ENCODE data around the gene CLCA1.
A peak's percentile ranks its signal among the peaks of the same experiment; 100 is the strongest.

Gene CLCA1

DNA sequence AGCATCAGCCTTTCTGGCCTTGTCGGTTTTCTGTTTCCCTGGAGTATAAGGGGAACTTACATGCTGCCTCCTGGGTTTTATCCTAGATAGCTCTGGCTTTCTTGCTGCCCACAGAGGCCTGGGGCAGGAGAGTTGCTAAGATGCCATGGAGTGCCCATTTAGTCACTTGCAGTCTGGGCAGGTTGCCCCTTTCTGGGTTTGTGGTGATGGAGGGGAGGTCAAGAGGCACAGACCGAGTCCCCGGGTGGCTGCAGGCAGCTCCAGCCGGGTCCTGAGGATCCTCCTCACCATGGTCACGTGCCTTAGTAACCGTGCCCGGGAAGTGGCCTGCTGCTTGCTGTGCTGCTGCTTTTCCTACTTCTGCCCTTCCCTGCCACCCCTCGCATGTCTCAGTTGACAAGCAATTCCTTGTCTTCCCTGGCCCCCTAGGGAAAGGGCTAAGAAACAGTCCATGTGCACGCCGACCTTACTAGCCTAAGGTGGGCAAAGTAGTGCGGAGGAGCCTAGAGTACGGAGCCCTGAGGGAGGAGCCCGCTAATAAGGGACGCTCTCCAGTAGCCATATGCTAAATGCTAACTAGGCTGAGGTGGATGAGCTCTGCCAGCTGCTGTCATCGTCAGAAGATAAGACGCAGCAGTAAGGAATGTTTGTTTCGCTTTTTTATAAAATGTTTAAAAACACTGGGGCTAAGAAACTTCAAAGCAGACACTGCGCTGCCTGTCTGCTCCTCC lies 34.8 kb downstream of the CLCA1 start:
- no peak for DNase-seq (ENCODE audit: low spot score)

DNA sequence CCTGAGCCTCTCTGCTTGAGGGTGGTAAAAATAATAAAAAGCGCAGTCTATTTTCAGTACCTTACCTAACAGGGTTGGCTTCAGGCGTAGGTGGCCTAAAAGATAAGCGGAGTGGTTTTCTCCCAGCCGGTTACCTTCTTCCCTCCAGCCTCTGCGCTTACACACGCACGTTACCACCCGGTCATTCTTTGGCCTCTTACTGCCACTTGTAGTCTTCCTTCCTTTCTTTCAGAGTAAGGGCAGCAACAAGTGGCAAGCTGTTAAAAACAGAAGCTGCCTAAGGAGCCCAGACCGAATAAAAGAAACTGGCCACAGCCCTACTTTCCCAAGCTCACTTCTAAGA lies 35.4 kb downstream of the CLCA1 start:
- no peak for DNase-seq (ENCODE audit: low spot score)

DNA sequence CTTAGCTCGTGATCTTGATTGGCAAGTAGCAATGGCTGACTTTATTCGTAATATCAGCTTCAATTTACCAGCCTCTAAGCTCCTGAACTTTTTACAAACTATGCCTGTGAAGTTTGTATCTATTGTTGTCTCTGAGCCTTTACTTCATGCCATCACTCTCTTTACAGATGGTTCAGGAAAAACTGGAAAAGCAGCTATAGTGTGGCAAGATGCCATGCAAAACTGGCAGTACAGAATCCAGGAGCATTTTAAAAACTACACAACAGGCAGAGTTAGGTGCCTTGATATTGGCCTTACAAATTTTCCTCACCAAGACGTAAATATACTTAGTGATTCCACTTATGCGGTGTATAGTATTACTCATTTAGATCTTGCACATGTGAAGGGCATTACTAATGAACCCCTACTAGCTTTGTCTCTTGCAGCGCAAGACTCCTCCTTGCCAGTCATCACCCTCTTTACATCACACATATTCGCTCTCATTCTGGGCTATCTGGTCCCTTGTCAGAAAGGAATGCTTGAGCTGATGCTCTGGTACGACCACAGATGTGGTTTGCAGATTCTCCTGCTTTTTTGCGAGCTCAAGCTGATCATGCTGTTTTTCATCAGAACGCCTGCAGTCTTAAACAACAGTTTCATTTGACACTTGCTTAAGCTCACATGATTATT lies 36.3 kb downstream of the CLCA1 start:
- DNase-seq (ENCODE audit: low spot score), result no peak

DNA sequence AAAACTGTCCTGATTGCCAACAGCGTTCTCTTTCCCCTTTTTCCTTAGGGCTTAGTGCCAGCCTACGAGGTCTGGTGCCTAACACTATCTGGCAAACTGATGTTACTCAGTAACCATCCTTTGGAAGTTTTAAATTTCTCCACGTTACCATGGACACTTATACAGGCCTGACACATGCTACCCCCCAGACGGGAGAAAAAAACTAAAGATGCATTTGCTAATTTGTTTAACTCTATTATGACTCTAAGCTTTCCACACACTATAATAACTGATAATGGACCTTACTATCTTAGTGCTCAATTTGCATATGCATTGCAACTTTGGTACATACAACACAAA lies 36.8 kb downstream of the CLCA1 start:
- DNase-seq (ENCODE audit: low spot score), result no peak

DNA sequence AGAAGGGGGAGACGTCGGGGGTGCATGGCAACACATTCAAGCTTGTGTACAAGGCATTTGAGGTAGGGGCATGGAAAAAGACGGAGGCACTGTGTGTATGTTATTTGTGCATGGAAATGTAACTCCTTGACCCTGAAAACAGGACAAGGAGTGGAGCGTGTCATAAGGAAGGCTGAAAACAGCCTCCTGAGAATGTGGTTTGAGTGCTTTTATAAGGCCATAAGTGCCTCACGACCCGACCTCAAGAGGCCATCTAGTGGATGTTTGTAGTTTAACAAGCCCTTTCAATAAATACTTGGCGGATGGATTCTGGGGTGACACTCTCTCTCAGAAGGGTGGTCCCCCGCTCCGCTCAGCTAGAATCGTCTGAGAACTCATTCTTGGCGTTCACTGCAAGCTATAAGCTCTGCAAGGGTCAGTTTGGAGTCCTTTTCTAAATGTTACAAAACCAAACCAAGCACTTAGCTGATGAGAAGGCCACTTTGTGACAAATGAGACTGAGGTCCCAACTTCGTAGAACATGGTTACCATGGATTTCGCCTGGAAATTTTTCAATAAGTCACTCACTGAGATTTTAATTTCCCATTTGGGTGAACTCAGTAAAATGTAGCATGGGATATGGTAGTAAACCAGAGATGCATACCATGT lies 39.3 kb downstream of the CLCA1 start:
- DNase-seq (ENCODE audit: low spot score), result no peak

DNA sequence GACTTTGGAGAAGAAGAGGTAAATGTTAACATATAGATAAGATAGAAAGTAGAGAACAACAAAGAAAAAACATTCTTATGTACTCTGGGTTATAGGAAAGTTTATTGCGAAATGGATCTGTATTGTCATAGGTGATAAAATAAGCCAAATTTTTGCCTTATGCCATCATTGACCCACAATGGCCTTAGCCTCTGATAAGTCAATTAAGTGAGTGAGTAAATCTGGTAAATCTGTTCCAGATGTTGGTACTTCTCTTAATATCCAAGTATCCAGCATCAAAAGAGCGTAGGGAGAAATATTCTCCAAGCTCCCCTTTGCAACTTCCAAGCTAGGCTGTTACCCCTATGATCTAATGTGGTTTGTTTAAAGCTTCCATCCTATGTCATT lies 39.8 kb downstream of the CLCA1 start:
- DNase-seq (ENCODE audit: low spot score), result no peak

DNA sequence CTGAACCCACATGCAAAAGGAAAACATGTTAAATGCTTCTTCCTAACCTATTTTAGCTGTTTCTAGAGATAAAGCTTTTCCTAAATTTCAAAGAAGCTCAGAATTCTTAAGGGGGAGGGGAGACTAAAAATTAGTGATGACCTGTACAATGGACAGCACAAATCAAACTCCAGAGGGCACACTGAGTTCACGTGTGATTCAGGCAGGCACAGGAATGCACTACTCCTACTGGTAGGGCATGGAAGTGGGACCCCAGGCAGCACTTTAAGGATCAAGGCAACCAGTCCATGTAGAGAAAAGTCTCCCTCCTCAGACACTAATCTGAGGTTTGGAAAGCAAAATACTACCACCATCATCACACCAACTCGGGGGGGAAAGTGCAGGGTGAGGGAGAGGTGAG lies 46.9 kb downstream of the CLCA1 start:
- peak; percentile 65 for DNase-seq (ENCODE audit: low spot score)

DNA sequence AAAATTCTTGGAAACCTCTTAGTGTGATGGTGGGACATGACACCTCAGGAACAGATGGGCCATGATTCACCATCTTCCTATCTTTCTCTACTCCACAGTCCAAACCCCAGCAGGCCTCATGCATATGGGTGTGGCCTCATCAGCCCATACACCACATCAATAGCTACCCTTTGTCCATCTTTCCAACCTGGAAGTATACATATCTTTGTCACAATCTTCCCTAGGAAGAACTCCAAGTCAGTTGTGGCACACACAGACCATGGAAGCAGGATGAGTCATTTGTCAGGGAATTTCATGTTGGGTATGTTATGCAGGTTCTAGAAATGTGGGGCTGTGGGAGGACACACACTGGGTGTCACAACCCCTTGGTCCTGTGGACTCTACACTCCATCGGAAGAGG lies 47.6 kb downstream of the CLCA1 start:
- DNase-seq (ENCODE audit: low spot score), result peak; percentile 4

DNA sequence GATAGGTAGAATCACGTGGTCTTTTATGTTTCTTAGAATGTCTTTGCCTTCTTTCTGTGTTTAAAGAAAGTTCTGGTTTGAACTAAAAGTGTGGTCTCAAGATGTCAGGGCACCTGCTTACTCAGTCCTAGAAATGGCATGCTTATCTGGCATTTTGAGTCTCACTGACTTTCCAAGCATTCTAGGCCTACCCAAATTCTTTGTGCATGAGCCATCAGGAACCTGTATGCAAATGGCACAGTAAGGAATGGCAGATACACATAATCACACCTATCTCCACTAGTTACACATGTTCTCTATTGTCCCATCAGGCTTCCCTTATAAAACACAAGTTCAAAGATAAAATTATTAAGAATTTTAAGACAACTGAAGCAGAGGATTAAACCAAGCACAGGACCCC lies 48.6 kb downstream of the CLCA1 start:
- no peak for DNase-seq (ENCODE audit: low spot score)

DNA sequence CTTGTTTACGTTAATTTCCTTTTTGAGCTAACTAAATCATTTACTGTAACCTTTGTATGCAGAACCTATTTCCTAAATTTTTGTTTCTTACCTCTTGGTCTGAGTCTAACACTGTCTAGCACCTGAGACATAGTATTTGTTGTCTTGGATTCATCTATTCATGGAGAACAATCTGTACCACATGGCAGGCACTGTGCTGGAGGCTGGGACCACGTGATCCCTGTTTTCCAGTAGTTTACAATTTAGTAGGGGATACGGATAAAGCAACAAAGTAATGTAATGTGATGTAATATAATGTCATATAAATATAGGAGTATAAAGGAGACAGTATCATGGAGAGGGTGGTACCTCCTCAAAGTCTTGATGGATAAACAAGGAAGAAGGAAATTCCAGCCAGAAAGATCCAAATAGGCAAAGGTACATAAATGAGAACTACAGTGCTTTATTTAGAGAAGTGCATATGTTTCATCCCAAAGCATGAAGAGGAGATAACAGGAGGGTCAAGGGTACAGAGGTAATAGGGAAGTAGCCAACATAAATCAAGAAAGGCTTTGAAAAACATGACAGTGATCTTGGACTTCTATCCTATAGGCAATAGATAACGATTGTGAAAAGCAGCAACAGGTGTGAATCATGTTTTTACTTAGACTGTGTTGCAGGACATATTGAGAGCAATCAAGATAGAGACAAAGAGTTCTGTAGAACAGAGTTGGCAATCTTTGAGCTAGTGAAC lies 52.2 kb downstream of the CLCA1 start:
- DNase-seq (ENCODE audit: low spot score), result no peak

DNA sequence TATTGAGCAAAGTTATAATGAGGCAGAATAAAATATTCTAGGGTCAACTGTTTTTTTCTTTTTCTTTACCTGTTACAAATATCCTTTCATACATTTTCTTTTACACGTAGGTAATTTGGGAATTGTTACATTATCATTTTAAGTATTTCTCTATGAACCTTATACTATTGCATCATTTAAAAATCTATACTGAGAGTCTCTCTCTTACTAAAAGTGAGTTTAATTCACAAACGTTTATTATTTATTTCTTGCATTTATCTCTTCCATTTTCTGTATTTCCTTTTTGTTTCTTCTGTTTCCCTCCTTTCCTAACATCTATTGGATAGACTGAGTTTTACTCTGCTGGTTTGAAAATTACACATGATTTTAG lies 52.8 kb downstream of the CLCA1 start:
- DNase-seq (ENCODE audit: low spot score), result no peak

DNA sequence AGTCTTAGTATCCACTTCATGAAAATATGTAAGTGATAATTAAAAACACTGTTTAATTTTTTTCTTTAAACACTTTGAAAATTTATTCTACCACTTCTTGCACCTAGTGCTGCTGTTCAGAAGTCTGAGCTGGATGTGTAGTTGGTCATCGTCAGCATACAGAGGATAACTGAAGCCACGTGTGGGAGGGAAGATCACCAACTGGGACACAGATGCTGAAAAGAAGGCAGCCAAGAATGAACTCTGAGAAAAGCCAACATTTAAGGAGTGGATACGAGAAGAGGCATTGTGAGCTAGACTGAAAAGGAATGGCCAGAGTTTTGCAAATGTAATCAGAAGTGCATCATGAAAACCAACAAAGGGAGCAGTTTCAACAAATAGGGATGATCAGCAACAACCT lies 53.5 kb downstream of the CLCA1 start:
- no peak for DNase-seq (ENCODE audit: low spot score)

DNA sequence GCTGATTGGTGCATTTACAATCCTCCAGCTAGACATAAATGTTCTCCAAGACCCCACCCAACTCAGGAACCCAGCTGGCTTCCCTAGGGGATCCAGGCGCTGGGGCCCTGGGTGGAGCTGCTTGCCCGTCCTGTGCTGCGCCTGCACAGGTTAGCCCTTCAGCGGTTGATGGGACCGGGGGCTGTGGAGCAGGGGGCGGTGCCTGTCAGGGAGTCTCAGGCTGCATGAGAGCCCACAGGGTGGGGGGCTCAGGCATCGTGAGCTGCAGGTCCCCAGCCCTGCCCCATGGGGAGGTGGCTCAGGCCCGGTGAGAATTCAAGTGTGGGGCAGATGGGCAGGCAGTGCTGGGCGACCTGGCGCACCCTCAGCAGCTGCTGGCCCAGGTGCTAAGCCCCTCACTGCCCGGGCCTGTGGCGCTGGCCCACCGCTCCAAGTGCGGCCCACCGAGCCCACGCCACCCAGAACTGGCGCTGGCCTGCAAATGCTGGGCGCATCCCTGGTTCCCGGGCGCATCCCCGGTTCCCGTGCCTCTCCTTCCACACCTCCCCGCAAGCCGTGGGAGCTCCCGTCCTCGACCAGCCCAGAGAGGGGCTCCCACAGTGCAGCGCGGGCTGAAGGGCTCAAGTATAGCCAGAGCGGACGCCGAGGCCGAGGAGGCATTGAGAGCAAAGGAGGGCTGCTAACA lies 55.1 kb downstream of the CLCA1 start:
- DNase-seq (ENCODE audit: low spot score), result no peak

DNA sequence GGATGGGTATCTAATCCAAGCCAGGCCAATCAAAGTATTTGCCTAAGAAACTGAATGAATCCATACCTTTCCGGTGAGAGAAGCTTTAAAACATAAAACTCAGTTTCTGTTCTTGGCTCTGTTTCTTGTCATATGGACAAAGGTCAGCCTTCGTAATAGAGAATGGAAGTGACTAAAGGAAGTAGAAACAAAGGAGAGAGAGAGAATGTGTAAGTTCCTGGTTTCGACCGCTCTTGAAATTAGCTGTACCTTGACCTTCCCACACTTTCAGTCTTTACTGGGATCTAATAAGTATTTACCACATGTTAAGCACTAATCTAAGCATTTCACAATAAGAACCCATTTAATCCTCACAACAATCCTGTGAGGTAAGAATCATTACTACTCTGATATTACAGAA lies 58.6 kb downstream of the CLCA1 start:
- DNase-seq (ENCODE audit: low spot score), result no peak

DNA sequence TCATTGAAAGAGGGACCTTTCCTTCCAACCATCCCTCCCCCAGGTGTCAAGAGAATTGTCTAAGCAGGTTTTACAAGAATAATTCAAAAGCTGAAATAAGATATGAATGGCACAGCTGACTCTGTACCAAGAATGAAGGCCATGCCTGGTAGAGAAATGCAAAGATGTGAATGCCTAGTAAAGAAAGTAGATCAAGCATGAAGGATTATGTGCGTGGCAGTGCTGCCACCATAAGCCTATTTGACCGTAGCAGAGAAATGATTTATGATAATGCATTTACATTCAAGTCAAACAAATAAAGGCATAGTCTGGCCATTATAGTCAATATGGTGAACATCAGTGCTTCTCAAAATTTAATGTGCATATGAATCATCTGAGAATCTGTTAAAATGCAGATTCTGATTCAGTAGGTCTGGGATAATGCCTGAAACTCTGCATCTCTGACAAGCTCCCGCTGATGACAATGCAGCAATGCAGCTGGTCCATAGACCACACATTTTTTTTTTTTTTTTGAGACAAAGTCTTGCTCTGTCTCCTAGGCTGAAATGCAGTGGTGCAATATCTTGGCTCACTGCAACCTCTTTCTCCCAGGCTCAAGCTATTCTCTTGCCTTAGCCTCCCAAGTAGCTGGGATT lies 61.6 kb downstream of the CLCA1 start:
- DNase-seq (ENCODE audit: low spot score), result no peak

DNA sequence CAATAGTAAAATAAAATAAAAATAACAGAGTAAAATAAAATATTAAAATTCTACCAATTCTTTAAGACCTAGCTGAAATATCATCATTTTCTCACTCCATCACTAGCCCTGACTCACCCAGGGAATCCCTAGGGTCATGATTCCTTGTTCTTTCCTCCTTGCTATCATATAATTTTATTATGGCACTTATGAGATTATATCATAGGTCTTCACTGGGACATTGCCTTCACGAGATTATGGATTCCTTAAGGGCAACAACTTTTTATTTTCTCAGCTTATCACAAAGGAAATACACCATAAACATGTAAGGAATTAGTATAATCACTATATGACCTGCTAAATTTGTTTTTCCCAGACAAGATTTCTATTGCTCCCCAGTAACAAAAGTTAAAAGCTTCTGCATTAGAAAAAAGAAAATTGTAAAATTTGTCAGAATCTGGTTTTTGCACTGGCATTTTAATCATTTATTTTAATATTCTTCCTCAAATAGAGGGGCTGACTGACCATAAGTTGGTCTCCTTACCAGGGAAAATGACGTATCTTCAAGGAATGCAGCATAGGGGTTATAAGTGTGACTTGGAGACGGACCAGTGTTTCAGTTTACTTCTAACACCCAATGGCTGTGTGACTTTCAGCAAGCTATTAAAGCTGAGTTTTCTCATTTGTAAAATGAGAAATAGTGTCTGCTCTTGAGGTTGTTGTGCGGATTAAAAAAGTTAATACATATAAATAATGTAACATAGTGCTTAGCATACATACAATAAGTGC lies 69.4 kb downstream of the CLCA1 start:
- no peak for DNase-seq (ENCODE audit: low spot score)

DNA sequence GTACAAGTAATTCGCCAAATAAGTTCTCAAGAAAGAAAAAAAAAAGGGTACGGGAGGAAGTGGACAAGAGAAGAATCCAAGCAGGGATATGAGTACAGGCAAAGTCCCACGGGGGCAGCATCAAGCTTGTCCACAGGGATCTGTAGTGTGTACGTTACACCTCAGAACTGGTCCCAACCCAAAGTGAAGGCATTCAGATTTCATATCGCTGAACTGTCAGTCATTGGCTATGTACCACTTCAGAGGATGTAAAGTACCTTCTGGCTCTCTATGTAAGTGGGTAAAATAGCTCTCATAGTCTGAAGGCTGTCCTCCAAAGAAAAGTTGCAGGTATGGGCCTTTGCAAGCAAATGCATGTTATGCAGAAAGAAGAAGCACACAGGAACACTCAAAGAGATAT lies 70.0 kb downstream of the CLCA1 start:
- no peak for DNase-seq (ENCODE audit: low spot score)

DNA sequence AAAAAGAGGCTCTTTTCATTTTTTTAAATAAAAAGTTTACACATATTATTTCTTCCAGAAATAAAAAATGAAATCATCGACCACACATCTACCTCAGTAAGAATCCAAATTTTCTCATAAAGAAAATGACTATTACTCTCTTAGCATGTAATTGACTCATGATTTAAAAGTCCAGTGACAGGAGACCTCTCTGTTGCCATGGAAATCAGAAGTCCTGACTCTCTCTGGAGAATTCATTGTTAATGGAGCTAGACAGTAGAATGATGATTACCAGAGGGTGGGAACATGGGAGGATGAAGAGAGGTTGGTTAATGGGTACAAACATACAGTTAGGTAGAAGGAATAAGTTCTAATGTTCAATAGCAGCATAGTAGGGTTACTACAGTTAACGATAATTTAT lies 73.1 kb downstream of the CLCA1 start:
- no peak for DNase-seq (ENCODE audit: low spot score)

DNA sequence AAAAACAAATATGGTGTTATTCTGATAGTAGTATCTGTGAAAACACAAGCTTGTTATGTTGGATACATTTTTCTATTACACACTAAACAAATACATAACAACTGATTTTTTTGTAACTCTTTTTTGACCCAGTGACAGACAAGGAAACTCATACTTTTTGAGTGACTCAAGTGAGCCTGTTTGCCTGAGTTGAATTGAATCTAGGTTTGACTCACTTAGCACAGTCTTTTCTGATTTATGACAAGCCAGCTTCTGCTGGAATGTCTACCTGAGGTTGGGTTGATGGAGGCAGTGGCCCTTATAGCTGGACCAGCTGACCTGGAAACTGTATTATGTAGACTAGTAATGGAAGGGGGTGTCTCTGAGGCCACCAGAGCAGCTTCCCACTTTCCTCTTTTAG lies 73.9 kb downstream of the CLCA1 start:
- no peak for DNase-seq (ENCODE audit: low spot score)

DNA sequence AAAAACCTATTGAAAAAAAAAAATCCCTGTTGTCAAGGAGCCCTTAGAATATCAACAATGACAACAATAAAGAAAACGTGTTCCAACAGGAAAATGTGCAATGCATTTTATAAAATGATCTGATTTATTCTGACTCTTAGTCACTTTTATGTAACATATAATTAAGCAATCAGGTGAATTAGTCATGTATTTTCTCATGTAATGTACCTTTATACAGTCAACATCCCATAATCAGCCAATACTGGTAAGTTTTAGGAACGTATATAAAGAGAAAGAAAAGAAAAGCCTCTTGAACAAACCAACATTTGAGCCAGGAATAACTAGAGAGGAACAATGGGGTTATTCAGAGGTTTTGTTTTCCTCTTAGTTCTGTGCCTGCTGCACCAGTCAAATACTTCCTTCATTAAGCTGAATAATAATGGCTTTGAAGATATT lies 78.1 kb downstream of the CLCA1 start, which contains the start of gene CLCA4:
Gene CLCA4, plus strand, starts transcription at position 292 of the 435 bp plus-strand sequence. Its CDS starts 42 bp downstream, at position 334.
- DNase-seq (ENCODE audit: low spot score), result peak; percentile 50

DNA sequence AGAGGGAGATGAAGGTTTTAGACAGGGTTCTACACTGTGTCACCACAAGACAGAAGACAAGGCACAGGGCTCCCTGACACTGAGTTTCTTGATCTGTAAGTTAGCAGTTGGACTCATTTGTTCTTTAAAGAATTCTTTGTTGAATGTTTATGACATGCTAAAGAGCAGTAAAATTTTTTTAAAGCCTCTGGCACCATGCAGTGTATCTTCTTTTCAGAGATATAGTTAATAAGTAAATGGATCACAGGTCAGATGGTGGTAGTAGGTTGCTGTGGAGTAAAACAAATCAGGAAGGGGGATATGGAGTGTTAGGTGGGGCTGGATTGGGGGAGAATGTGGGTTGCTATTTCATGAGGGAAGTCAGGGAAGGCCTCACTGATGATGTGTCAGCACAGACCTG lies 80.1 kb downstream of the CLCA1 start:
- no peak for DNase-seq (ENCODE audit: low spot score)
